ENCODE data around the gene SLC30A2.

Gene SLC30A2

GRCh38 chr1:26023009-26023408 is 22.9 kb downstream of the SLC30A2 start:
- FAIRE-seq (no peak), DNase-seq (ENCODE audit: insufficient read length, low spot score) (no peak)
- TF ChIP-seq CTCF (IDR thresholded peaks at IDR 0.05; ENCODE audit: insufficient read depth, missing control alignments), result no peak

- no peak for FAIRE-seq
- TF ChIP-seq CTCF (IDR thresholded peaks at IDR 0.05; ENCODE audit: insufficient read depth, missing control alignments), result no peak
- DNase-seq (ENCODE audit: insufficient read length, low spot score), result no peak
These were observed 23.5 kb downstream of the SLC30A2 start for GRCh38 chr1:26022404-26022779.

- TF ChIP-seq CTCF (IDR thresholded peaks at IDR 0.05; ENCODE audit: insufficient read depth, missing control alignments), result no peak
- DNase-seq (ENCODE audit: insufficient read length, low spot score) (peak; percentile 57), FAIRE-seq (no peak)
These were observed 24.1 kb downstream of the SLC30A2 start, which contains the start of gene EXTL1 for GRCh38 chr1:26021647-26022403. Gene EXTL1 (plus strand): TSS chr1:26021775. CDS start chr1:26022647, 872 bp downstream.

- no peak for FAIRE-seq
- TF ChIP-seq CTCF (IDR thresholded peaks at IDR 0.05; ENCODE audit: insufficient read depth, missing control alignments), result no peak
- no peak for DNase-seq (ENCODE audit: insufficient read length, low spot score)
These were observed 24.8 kb downstream of the SLC30A2 start for GRCh38 chr1:26020941-26021646.

- TF ChIP-seq CTCF (IDR thresholded peaks at IDR 0.05; ENCODE audit: insufficient read depth, missing control alignments), result no peak
- DNase-seq (ENCODE audit: insufficient read length, low spot score), result no peak
- FAIRE-seq, result no peak
These were observed 25.6 kb downstream of the SLC30A2 start for GRCh38 chr1:26020330-26020768.

- TF ChIP-seq CTCF (IDR thresholded peaks at IDR 0.05; ENCODE audit: insufficient read depth, missing control alignments), result no peak
- DNase-seq (ENCODE audit: insufficient read length, low spot score) (no peak), FAIRE-seq (no peak)
These were observed 26.1 kb downstream of the SLC30A2 start for GRCh38 chr1:26019641-26020315.
